NOMO-1 (cell line): ENCODE measurements around the gene TNFRSF12A.

ENCODE experiments used
- DNase-seq, 2 experiments: peaks; one replicate each; lab custom pipeline; 2025; ENCODE audit not compliant: unreplicated experiment in 2 of 2; lab: John Stamatoyannopoulos, UW

Gene TNFRSF12A

DNA sequence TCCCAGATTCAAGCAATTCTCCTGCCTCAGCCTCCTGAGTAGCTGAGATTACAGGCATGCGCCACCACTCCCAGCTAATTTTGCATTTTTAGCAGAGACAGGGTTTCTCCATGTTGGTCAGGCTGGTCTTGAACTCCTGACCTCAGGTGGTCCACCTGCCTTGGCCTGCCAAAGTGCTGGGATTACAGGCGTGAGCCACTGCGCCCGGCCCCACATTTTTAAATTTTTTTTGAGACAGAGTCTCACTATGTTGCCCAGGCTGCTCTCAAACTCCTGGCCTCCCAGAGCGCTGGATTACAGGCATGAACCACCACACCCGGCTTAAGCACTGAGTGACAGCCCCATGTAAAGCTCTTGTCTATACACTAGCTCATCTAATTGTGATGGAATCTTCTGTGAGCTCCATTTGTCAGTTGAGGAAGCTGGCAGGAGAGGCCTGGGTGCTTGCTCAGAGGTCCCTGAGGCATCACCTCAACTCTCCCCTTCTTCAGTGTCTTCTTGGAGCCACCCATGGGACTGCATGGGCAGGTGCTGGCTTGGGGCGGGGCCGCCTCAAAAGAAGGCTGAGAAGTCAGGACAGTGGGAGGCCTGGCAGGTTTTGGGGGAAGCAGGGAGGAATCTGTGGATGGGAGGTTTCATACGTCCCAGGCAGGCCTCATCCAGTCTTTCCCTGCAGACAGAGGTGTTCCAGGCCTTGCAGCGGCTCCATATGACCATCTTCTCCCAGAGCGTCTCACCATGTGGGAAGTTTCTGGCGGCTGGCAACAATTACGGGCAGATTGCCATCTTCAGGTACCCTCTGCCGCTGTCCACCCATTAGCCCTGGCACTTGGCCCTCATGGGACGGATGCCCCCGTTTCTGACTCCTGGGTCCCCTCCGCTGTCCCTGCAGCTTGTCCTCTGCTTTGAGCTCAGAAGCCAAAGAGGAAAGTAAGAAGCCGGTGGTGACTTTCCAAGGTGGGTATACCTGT is 5.1 kb downstream of the TNFRSF12A start:
- DNase-seq = no peak

DNA sequence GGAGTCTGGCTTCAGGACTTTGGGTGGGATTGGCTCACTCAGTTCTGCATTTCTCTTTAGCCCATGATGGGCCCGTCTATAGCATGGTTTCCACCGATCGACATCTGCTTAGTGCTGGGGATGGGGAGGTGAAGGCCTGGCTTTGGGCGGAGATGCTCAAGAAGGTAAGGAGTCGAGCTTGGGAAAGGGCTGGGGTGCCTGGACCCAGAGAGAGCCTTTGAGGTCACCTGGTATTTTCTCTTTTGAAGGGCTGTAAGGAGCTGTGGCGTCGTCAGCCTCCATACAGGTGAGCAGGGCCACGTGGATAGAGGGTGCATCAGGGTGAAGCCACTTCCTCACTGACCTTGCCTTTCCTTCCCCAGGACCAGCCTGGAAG is 5.8 kb downstream of the TNFRSF12A start:
- no peak for DNase-seq

DNA sequence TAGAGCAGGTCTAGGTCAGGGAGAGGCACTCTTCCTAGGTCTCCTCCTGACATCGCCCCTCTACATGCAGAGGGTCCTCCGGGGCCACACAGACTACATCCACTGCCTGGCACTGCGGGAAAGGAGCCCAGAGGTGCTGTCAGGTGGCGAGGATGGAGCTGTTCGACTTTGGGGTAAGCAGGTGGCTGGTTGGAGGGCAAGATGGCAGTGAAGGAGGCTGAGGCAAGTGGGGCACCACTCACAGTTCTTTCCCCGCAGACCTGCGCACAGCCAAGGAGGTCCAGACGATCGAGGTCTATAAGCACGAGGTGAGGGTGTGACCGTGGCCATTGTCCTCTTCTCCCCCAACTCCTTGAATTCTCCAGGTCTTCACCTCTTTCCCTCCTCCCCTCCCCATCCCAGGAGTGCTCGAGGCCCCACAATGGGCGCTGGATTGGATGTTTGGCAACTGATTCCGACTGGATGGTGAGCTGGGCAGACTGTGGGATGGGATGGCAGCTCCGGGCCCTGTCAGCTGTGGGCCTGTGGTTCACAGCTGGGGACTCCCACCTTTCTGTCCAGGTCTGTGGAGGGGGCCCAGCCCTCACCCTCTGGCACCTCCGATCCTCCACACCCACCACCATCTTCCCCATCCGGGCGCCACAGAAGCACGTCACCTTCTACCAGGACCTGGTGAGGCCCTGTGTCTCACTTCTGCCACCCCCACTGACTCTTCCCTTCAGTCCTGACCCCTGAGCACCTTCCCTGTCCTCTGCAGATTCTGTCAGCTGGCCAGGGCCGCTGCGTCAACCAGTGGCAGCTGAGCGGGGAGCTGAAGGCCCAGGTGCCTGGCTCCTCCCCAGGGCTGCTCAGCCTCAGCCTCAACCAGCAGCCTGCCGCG is 6.7 kb downstream of the TNFRSF12A start:
- no peak for DNase-seq

DNA sequence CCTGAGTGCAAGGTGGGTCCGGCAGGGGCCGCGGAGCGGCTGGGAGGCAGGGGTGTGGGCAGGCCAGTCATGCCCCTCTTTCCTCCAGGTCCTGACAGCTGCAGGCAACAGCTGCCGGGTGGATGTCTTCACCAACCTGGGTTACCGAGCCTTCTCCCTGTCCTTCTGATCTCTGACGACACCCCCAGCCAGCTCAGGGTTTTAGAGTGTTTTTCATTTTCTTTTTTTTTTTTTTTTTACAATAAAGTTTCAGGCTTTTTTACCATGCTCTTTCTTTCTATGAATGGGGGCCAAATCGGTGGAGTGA is 7.3 kb downstream of the TNFRSF12A start:
- DNase-seq = no peak

DNA sequence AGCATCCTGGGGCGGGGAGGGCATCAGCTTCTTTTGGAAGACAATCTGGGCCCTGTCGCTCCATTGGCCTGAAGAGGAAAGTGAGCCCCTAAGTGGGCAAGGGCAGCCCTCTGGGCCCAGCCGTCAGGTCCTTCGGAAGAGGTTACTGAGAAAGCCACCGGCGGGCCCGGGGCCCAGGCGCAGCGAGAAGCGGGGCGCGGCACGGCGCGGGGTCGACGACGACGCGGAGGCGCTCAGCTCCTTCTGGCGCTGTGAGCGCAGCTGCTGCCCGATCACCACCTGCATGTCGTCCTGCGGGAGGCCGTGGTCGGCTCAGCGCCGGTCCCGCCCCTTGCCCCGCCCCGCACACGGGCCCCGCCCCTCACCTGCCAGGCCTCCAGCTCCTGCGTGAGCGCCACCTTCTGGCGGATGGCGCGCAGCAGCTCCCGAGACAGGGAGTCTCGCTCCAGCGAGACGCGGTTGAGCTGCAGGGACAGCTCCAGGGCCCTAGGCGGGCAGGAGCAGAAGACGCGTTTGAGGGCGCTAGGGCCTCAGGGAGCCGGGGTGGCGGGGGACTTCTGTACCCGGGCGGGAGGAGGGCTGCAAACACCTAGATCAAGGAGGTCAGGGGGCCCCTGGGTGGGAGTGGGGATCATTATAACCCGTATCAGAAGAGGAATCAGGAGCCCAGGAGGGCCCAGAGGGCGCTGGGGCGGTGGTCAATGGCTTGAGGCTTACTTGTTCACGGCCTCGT is 8.0 kb downstream of the TNFRSF12A start:
- peak; percentile 62 to 67 for DNase-seq

DNA sequence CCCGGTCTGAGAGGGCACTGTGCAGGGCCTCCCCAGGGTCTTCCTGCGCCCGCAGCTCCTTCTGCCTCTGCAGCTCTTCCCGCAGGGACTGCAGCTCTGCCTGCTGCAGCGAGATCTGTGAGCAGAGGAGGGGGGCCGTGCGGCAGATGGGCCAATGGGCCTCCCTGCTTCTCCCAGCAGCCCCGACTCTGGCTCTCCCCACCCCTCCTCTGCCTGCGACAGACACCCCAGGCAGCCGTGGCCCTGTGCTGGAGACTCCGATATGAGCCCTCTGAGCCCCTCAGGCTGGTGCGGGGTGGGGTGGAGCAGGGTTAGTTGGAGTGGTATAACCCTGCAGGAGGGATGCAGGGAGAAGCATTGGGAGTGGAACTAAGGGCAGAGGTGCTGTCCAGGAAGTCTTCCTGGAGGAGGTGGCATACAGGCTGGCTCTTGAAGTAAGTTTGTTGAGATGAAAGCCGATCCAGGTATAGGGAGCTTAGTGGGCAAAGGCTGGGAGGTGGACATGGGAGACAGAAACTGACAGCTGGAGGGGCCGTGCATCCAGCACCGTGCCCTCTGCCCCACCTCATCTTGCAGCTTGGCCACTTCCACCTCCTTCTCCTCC is 8.7 kb downstream of the TNFRSF12A start:
- DNase-seq = no peak

DNA sequence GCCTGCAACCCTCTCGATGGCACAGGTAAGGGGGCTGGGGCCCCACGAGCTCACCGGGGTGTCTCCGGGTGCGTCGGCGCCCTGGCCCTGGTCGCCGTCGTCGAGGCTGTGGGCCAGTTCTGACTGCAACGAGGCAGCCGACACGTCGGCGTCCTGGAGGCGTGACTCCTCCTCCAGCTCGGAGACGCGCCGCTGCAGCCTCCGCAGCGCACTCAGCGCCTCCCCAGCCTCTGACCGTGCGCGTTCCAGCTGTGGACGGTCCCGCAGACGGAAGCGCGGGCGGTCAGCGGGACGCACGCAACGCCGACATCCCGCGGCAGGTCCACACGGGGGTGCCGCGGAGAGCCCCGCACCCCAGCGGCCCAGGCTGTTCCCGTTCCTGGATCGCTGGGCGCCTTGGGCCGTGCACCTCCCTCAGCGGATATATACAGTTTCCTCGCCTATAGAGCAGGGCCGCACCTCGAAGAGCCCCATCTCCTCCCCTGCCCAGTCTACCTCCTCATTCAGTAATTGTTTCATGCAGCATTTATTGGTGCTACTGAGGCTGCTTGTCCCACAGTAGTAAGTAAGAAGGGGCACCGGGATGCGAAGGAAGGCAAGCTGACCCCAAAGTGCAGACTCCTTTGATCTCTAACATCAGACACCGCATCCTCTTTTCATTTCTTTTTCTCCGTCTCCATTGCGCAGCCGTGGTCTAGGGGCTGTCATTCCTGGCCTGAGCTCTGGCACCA is 9.5 kb downstream of the TNFRSF12A start:
- peak in 1 of 2 experiments; percentile 28 for DNase-seq

DNA sequence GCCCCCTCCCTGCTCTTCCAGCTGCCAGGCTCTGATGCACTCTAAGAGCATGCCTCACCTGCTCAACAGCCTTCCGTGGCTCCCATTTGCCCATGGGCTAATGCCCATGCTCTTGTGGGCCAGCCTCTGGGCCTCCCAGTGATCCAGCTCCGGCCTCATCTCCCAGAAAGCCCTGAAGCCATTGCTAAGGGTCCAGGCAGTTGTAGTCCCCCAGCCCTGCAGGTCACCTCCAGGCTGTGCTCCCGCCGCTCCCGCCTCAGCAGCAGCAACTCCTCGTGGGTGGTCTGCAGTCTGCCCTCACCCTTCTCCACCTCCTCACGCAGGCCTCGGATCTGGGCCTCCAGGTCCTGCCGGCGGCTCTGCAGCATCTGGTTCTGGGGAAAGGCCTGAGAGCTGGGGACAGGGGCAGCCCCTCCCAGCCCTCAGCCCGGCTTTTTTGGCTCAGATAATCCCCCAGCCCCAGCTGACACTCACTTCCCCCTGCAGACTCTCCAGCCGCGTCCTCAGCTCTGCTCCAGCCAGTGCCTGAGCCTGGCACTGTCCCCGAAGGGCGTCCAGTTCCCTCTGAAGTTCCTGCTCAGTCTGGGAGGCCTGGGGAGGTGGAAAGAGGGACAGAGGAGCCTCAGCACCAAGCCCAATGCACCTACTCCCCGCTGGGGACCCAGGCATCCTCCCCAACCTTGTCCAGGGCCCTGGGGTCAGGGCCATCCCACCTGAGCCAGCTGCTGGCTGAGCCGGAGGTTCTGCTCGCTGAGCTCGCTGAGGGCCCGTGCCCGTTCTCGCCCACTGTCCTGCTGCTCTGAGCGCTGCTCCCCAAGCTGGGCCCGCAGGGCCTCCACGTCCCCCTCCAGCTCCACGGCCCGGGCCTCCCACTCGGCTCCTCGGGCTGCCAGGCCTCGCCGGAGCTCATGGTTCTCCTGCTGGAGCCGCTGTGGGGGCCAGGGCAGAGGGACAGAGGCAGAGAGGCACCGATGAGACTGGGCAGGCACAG is 10.3 kb downstream of the TNFRSF12A start:
- DNase-seq = no peak

DNA sequence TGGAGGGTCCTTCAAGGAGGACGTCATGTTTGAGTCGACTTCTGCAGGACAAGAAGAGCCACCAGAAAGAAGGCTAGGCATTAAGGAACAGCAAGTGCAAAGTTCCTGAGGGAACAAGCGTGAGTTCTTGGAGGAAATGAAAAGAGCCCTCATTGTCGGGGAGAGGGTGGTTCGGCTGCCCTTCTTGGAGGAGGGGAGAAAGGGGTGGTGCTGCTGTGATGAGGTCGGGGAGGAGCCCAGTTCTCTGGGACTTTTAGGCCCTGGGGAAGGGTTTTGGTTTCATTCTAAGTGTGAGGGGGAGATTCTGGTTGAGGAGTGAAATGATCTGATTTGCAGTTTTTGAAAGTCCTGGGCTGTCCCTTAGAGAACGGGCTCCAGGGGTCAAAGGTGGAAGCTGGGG is 12.5 kb downstream of the TNFRSF12A start:
- DNase-seq = no peak

DNA sequence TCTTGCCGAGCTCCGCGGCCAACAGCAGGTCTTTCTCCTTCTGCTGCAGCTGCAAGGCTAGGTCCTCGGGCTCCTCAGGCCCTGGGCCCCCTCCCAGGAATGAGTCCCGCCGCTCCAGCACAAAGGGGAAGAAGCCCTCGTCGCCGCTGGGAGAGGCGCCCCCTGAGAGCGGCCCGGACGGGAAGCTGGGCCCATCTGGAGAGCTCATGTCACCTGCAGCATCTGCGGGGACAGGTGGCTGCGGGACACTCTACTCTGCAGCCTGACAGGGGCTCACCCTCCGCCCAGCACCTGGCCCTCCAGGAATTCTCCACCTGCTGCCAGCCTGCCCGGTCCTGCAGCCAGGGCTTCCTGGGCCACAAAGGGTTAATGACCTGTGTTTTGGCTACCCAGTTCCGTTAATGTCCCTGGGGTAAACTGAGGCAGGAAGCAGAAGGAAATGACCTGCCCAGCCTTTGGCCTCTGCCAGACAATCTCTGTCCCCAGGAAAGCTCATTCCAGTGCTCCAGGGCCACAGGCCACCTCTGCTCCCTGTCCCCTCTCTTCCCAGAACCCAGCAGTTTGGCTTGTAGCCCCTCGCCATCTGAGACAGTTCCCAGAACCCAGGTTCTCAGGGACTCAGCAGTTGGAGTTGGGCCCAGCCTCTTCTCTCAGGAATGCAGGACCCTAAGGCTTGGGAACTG is 15.3 kb downstream of the TNFRSF12A start:
- no peak for DNase-seq

DNA sequence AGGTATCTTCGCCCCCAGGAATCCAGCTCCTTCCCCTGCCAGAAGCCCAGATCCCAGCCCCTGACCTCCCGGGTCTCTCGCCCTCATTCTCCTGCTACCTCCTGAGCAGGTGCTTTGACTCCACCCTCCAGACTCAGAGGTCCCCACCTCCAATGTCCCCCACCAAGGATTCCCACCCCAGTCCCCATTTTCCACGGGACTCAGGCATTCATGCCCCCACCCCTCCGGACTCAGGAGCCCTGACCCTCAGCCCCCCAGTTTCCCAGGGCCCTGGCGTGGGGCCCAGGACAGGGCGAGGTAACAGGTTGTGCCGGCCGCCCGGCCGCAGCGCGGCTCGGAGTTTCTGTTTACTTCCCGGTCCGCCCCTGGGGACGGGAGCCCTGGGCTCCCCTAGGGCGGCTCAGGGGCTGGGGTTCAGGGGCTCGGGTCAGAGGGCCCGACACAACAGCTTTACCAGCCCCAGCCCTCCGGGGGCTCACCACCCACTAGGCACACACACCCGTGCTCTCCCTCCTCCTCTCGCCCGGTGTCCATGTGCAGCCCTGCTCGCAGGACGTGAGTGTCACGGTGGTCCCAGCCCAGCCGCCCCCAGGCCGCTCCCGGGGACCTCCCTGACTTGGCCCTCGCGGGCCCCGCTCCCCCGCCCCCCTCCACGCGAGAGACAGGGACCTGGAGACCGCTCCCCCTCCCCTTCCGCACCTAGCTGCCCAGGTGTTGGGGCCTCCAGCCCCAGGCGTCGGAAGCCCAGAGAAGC is 16.0 kb downstream of the TNFRSF12A start:
- no peak for DNase-seq

DNA sequence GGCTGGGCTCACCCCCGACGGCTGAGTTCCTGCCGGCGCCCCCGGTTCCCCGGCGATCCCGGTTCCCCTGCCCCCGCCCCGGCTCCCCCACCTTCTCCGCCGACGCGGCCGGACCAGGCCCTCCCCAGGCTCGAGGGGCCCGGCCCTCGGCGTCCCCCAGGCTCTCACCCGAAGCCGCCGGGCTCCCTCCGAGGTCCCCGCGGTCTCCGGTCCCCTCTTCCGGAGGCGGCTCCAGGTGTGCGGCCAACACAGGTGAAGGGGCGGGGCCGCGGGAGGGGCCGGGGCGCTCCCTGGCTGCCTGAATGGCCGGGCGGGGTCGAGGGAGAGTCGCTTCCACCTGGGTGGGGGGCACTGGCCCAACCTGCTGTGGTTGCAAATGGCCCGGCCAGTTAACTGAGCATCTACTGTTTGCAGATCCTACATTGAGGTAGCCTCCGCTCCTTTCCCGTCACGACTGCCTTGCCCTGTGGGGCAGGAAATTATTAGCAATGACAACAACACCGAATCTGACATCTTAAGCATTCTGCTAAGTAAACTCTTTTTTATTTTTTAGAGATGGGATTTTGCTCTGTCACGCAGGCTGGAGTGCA is 16.7 kb downstream of the TNFRSF12A start, which contains the start of gene BICDL2:
TSS of gene BICDL2 (minus strand) at position 219 of the 590 bp plus-strand sequence. CDS start 1,448 bp downstream, outside the sequence.
- no peak for DNase-seq

DNA sequence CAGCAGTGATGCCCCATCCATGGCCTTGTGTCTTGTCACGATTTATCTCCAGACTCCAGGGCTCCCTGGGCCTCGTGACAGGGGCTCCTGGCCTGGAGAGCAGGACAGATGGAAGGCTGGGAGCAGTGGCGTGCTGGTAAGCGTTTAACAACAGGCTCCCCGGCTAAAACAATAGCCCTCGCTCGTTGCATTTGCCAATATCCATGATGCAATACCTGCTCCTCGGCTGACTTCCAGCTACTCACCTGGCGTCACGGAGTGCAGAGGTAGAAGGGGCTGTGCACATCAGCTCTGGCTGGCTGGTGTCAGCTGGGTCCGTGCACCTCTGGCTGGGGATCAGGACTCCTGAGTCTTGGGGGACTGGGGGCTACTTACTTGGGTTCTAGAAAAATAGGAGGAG is 18.1 kb downstream of the TNFRSF12A start:
- DNase-seq = no peak

DNA sequence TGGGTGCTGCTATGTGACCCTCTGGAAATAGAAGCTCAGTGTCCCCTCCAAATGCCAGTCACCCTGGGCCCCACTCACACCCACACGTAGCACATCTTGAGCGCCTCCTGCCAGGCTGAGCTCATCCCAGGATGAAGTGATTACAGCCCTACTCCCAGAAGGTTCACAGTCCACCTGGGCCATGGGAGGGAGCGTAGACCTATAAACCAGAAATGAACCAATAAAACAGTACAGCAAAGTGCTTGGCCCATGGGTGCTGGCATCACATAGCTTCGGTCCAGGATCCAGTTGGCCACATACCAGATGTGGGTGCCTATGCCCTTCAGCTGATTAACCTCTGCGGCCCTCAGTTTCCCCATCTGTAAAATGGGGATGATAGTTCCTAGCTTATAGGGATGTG is 18.7 kb downstream of the TNFRSF12A start:
- DNase-seq = no peak

DNA sequence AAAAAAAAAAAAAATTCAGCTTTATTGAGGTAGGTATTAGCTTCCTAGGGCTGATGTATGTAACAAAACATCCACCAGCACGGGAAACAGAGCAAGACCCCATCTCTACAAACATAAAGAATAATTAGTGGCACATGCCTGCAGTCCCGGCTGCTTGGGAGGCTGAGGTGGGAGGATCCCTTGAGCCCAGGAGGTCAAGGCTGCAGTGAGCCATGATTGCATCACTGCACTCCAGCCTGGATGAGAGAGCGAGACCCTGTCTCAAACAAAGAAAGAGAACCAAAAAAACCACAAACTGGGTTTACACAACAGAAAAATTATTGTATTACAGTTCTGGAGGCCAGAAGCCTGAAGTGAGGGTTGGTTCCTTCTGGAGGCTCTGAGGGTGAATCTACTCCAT is 22.2 kb downstream of the TNFRSF12A start:
- peak in 1 of 2 experiments; percentile 29 for DNase-seq

DNA sequence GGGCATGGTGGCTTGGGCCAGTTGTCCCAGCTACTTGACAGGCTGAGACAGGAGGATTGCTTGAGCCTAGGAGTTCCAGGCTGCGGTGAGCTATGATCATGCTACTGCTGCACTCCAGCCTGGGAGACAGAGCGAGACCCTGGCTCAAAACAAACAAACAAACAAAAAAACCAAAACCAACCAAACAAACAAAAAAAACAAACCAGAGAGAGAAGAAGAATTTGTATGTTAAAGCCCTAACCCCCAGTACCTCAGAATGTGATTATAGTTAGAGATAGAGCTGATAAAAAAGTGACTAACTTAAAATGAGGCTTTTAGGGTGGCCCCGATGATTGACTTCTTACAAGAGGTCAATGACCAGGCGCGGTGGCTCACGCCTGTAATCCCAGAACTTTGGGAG is 24.5 kb downstream of the TNFRSF12A start:
- DNase-seq = no peak
